Kidney (tissue), 14 donors: ENCODE measurements around the gene MOGAT3. TPM values are rescaled to one million over a fixed set of nuclear protein-coding genes. Genes with fewer than 3 reads are reported as not detected.

Source experiments
- DNase-seq, 5 donors: peaks; one replicate each; pipeline ENCODE4 v3.0.0-alpha.2; 2013 to 2020
- FAIRE-seq: peaks from 2 replicates; lab custom pipeline; 2012; peaks lifted over from hg19 to GRCh38; lab: Jason Lieb, UNC
- H3K27ac ChIP-seq, 2 donors: one replicate each; pipeline ENCODE4 v1.7.0; 2013; ENCODE audit warnings: low read depth in 2 of 2, low read length in 2 of 2, inconsistent platforms in 1 of 2
- H3K27me3 ChIP-seq: one replicate; pipeline ENCODE4 v1.7.1; 2013; ENCODE audit warnings: low read length, inconsistent platforms; ENCODE audit not compliant: control insufficient read depth, insufficient read depth
- H3K36me3 ChIP-seq, 3 donors: one replicate each; pipeline versions ENCODE4 v1.7.0 to v1.7.1; 2013; ENCODE audit warnings: low read length in 3 of 3, control low read depth in 1 of 3, inconsistent platforms in 1 of 3; ENCODE audit not compliant: insufficient read depth in 3 of 3, control insufficient read depth in 2 of 3
- H3K4me1 ChIP-seq, 3 donors: one replicate each; pipeline versions ENCODE4 v1.7.0 to v1.7.1; 2013; ENCODE audit warnings: low read length in 3 of 3, inconsistent platforms in 1 of 3, low read depth in 1 of 3; ENCODE audit not compliant: control insufficient read depth in 2 of 3, insufficient read depth in 2 of 3
- H3K4me3 ChIP-seq, 3 donors: one replicate each; pipeline versions ENCODE4 v1.7.0 to v1.8.1; 2013; ENCODE audit warnings: low read length in 3 of 3, control low read depth in 1 of 3, inconsistent platforms in 1 of 3
- H3K9ac ChIP-seq, 3 donors: one replicate each; pipeline versions ENCODE4 v1.7.0 to v1.7.1; 2013; ENCODE audit warnings: low read length in 3 of 3, control low read depth in 1 of 3, inconsistent platforms in 1 of 3
- H3K9me3 ChIP-seq, 3 donors: one replicate each; pipeline versions ENCODE4 v1.7.0 to v1.7.1; 2013; ENCODE audit warnings: low read length in 3 of 3, control low read depth in 1 of 3, inconsistent platforms in 1 of 3; ENCODE audit not compliant: control insufficient read depth in 2 of 3, insufficient read depth in 1 of 3
- CTCF ChIP-seq: IDR thresholded peaks from 3 replicates; pipeline ENCODE4 v1.5.1; 2012; ENCODE audit warnings: mild to moderate bottlenecking, moderate library complexity, borderline replicate concordance; ENCODE audit not compliant: insufficient read depth; ENCODE audit errors: extremely low read depth
- intact Hi-C: fragments of 100-400 bp; cut with DNase I; formaldehyde crosslinking; loops from one replicate; pipeline ENCODE4 v1.11.1; 2022
- polyA plus RNA-seq: library from polyadenylated mRNA; stranded (reverse); fragments of 350-450 nt; fragmentation: Illumina TruSeq; extraction: RNeasy Lipid Tissue Mini Kit (QIAGEN cat#74804); gene quantifications from one replicate; pipeline ENCODE4 v1.2.3, GENCODE V29; 2014; ENCODE audit warnings: low read depth, low replicate concordance; ENCODE audit not compliant: insufficient read depth
- total RNA-seq: library from RNA; stranded (reverse); fragmentation: NEBNext Ultra II Directional; extraction: Animal tissue kit (Norgen Biotek cat#: 25700); gene quantifications from one replicate; pipeline ENCODE4 v1.2.1, GENCODE V29; 2021
- donor health status: control.
- donor health status: control.
- donor health status: control.
- donor health status: control.
- donor health status: control.
- donor health status: DM: yes; HTN: yes; CAD: no.
- donor health status: Normal renal cell carcinoma (clear cell type).

The MOGAT3 gene
- total and polyA plus RNA-seq, 2 donors from 2014 or later: 0.25 to 0.37 TPM

GRCh38 chr7:101210143-101210542 is 9.3 kb upstream of the MOGAT3 start:
- intact Hi-C loops: no loop called here
- FAIRE-seq: no peak

GRCh38 chr7:101208794-101209193 is 8.0 kb upstream of the MOGAT3 start:
- peaks cover 0 to 9% (median 0%) of the 10 kb centered on the region in 3 donors for H3K36me3 ChIP-seq
- no peak overlapping the region for H3K4me3 ChIP-seq
- no peaks in the 10 kb centered on the region for H3K4me1 ChIP-seq
- intact Hi-C loops: no loop called here
- H3K27me3 ChIP-seq: no peaks in the 10 kb centered on the region
- H3K9ac ChIP-seq: no peak overlapping the region
- TF ChIP-seq CTCF: no peak
- FAIRE-seq: no peak
- DNase-seq: no peak
- H3K9me3 ChIP-seq: no peaks in the 10 kb centered on the region
- no peak overlapping the region for H3K27ac ChIP-seq

More at GRCh38 chr7:101210143-101210542, 9.3 kb upstream of the MOGAT3 start:
- Histone ChIP-seq H3K36me3 (peaks cover 0 to 9% (median 0%) of the 10 kb centered on the region in 3 donors), H3K9me3 (no peaks in the 10 kb centered on the region), H3K9ac (no peak overlapping the region), H3K27ac (no peak overlapping the region), H3K27me3 (no peaks in the 10 kb centered on the region), H3K4me1 (no peaks in the 10 kb centered on the region), H3K4me3 (no peak overlapping the region)
- no peak for DNase-seq
- TF ChIP-seq CTCF: no peak

GRCh38 chr7:101207459-101207858 is 6.6 kb upstream of the MOGAT3 start:
- intact Hi-C loops: no loop called here
- no peak for FAIRE-seq
- DNase-seq: no peak
- peaks cover 0 to 9% (median 0%) of the 10 kb centered on the region in 3 donors for H3K36me3 ChIP-seq
- H3K4me3 ChIP-seq: no peak overlapping the region
- H3K27me3 ChIP-seq: peaks cover 5% of the 10 kb centered on the region
- no peak overlapping the region for H3K27ac ChIP-seq
- no peaks in the 10 kb centered on the region for H3K9me3 ChIP-seq
- no peak for TF ChIP-seq CTCF
- no peaks in the 10 kb centered on the region for H3K4me1 ChIP-seq
- H3K9ac ChIP-seq: no peak overlapping the region

- DNase-seq (no peak), FAIRE-seq (no peak)
- peaks cover 0 to 5% (median 0%) of the 10 kb centered on the region in 3 donors for H3K36me3 ChIP-seq
- no peak overlapping the region for H3K4me3 ChIP-seq
- intact Hi-C loops: no loop called here
- H3K27ac ChIP-seq: no peak overlapping the region
- no peaks in the 10 kb centered on the region for H3K9me3 ChIP-seq
- H3K4me1 ChIP-seq: peaks cover 0 to 1% (median 0%) of the 10 kb centered on the region in 3 donors
- no peak overlapping the region for H3K9ac ChIP-seq
- peaks cover 5% of the 10 kb centered on the region for H3K27me3 ChIP-seq
- TF ChIP-seq CTCF: no peak
Measured at GRCh38 chr7:101206665-101207042, 5.8 kb upstream of the MOGAT3 start.
